ENCODE measurements around the gene GUK1. TPM values are rescaled to one million over a fixed set of nuclear protein-coding genes. Genes with fewer than 3 reads are reported as not detected.
A peak's percentile ranks its signal among the peaks of the same experiment; 100 is the strongest.

GUK1 gene
- polyA plus RNA-seq, 1 experiment = 177 TPM

- ChIA-PET POLR2A (interaction anchor here (1.5 kb wide), 1 partner anchor 9 kb away, joined by 4 read pairs; the partner anchor contains the start of gene IBA57), CTCF (interaction anchor here (1.5 kb wide), 1 partner anchor 9 kb away, joined by 4 read pairs; the partner anchor contains the start of gene IBA57)
- no peak for TF ChIP-seq CTCF (IDR thresholded peaks at IDR 0.05; ENCODE audit: low read depth, low read length)
- H3K27ac ChIP-seq (ENCODE audit: low read depth, low read length) = peak overlapping the region; percentile 21
- H3K4me3 ChIP-seq (ENCODE audit: low read depth, low read length) = no peak overlapping the region
- H3K9me3 ChIP-seq (ENCODE audit: control insufficient read depth, insufficient read depth, low read length) = peaks cover 14% of the 10 kb centered on the region
- H3K27me3 ChIP-seq (ENCODE audit: control insufficient read depth, insufficient read depth, low read length) = no peaks in the 10 kb centered on the region
- no peak for DNase-seq (ENCODE audit: low read depth, low spot score)
Measured at GRCh38 chr1:228174482-228175315, 34.6 kb downstream of the GUK1 start.

GRCh38 chr1:228175316-228176023 lies 35.4 kb downstream of the GUK1 start:
- DNase-seq (ENCODE audit: low read depth, low spot score) = no peak
- no peak for TF ChIP-seq CTCF (IDR thresholded peaks at IDR 0.05; ENCODE audit: low read depth, low read length)
- ChIA-PET CTCF (interaction anchor here (0.7 kb wide), 1 partner anchor 9 kb away, joined by 3 read pairs; no protein-coding TSS in a partner anchor), POLR2A (interaction anchor here (1.5 kb wide), 1 partner anchor 10 kb away, joined by 4 read pairs; the partner anchor contains the start of gene IBA57)
- Histone ChIP-seq H3K4me3 (ENCODE audit: low read depth, low read length) (no peak overlapping the region), H3K27ac (ENCODE audit: low read depth, low read length) (no peak overlapping the region), H3K27me3 (ENCODE audit: control insufficient read depth, insufficient read depth, low read length) (no peaks in the 10 kb centered on the region), H3K9me3 (ENCODE audit: control insufficient read depth, insufficient read depth, low read length) (peaks cover 14% of the 10 kb centered on the region)

- DNase-seq (ENCODE audit: low read depth, low spot score) = no peak
- peaks cover 16% of the 10 kb centered on the region for H3K9me3 ChIP-seq (ENCODE audit: control insufficient read depth, insufficient read depth, low read length)
- no peak overlapping the region for H3K27ac ChIP-seq (ENCODE audit: low read depth, low read length)
- H3K27me3 ChIP-seq (ENCODE audit: control insufficient read depth, insufficient read depth, low read length) = no peaks in the 10 kb centered on the region
- no peak overlapping the region for H3K4me3 ChIP-seq (ENCODE audit: low read depth, low read length)
- TF ChIP-seq CTCF (IDR thresholded peaks at IDR 0.05; ENCODE audit: low read depth, low read length) = no peak
- ChIA-PET CTCF (interaction anchor here (0.7 kb wide), 1 partner anchor 9 kb away, joined by 3 read pairs; no protein-coding TSS in a partner anchor), POLR2A (no interaction called here)
Measured at GRCh38 chr1:228176024-228176395, 35.9 kb downstream of the GUK1 start.

- Histone ChIP-seq H3K4me3 (ENCODE audit: low read depth, low read length) (no peak overlapping the region), H3K9me3 (ENCODE audit: control insufficient read depth, insufficient read depth, low read length) (peaks cover 18% of the 10 kb centered on the region), H3K27ac (ENCODE audit: low read depth, low read length) (no peak overlapping the region), H3K27me3 (ENCODE audit: control insufficient read depth, insufficient read depth, low read length) (no peaks in the 10 kb centered on the region)
- no peak for TF ChIP-seq CTCF (IDR thresholded peaks at IDR 0.05; ENCODE audit: low read depth, low read length)
- DNase-seq (ENCODE audit: low read depth, low spot score) = no peak
- ChIA-PET POLR2A (interaction anchor here (0.6 to 1.1 kb wide), 3 partner anchors 12 to 100 kb away, joined by 3 to 6 read pairs (median 5); no protein-coding TSS in a partner anchor), CTCF (interaction anchor here (0.7 to 1.3 kb wide), 2 partner anchors 10 to 11 kb away, joined by 3 to 8 read pairs; partner anchors contain the start of gene IBA57)
Measured at GRCh38 chr1:228176461-228177182, 36.5 kb downstream of the GUK1 start.
